HL-60 (cell line): ENCODE results near the gene UXS1.

ENCODE experiments used
- CTCF ChIP-seq: IDR thresholded peaks from one replicate; pipeline ENCODE4 v1.5.1; 2011; ENCODE audit warnings: low read length, control low read depth, inconsistent platforms; ENCODE audit not compliant: insufficient read depth
- GABPA ChIP-seq: IDR thresholded peaks from 2 replicates; pipeline ENCODE4 v1.6.1; 2012; ENCODE audit warnings: low read depth
- POLR2AphosphoS5 ChIP-seq: IDR thresholded peaks from 2 replicates; pipeline ENCODE4 v1.6.1; 2012; ENCODE audit warnings: low read depth
- REST ChIP-seq: IDR thresholded peaks from 2 replicates; pipeline ENCODE4 v1.6.1; 2012; ENCODE audit warnings: low read depth; ENCODE audit not compliant: insufficient replicate concordance
- SPI1 ChIP-seq: IDR thresholded peaks from 2 replicates; pipeline ENCODE4 v1.6.1; 2012; ENCODE audit warnings: low read depth, mild to moderate bottlenecking, borderline replicate concordance

GRCh38 chr2:106126295-106126694 lies 67.8 kb downstream of the UXS1 start:
- TF ChIP-seq CTCF (no peak), POLR2AphosphoS5 (no peak), REST (no peak), SPI1 (no peak), GABPA (no peak)
